ENCODE measurements around the gene CTNNA2. TPM values are rescaled to one million over a fixed set of nuclear protein-coding genes. Genes with fewer than 3 reads are reported as not detected.

Gene CTNNA2
- total RNA-seq, 1 experiment from 2014 or later = 0.54 TPM

DNA sequence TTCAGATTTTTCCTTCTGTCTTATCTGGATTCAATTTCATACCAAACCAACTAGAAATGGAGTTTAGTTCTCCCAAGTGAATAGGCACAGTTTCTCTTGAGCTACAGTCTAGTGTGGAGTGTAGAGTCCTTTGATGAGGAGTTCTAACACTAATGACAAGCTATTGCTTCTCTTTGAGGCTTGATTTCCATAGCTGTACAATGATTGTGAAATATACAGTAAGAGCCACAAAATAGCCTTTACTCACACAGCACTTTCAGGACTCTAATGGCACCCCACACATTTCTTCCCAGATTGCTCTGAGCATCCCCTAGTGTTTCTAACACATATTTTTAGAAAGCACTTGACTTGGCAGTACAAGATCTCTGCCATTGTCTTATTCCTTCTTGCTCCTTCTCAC is 638.4 kb downstream of the CTNNA2 start:
- ChIA-PET CTCF (no interaction called here), POLR2A (no interaction called here)
- no peak overlapping the region for H3K4me3 ChIP-seq (ENCODE audit: low read depth in 2 of 2, low read length in 2 of 2)
- no peak overlapping the region for H3K27ac ChIP-seq (ENCODE audit: low read length)
- no peak for DNase-seq (ENCODE audit: low read depth, low spot score)
- in situ Hi-C loops (cut with HindIII; ENCODE audit: low pct_unique_long_range_greater_than_20kb, low sequenced_read_pairs) = no loop called here
- H3K36me3 ChIP-seq (ENCODE audit: control insufficient read depth, insufficient read depth, low read length) = no peaks in the 10 kb centered on the region
- no peaks in the 10 kb centered on the region for H3K27me3 ChIP-seq (ENCODE audit: control insufficient read depth, insufficient read depth, low read length)
- intact Hi-C loops (cut with micrococcal nuclease; ENCODE audit: unreplicated experiment) = no loop called here
- ATAC-seq = no peak
- no peaks in the 10 kb centered on the region for H3K4me1 ChIP-seq (ENCODE audit: control insufficient read depth, insufficient read depth, low read length)
- BruUV-seq (replicated peaks) = no TSS peak
- no peaks in the 10 kb centered on the region for H3K9me3 ChIP-seq (ENCODE audit: control insufficient read depth, insufficient read depth, low read depth, low read length)
- TF ChIP-seq SIN3A (IDR thresholded peaks at IDR 0.05; ENCODE audit: borderline replicate concordance, insufficient read depth, low read depth, low read length) (no peak), TCF7L2 (IDR thresholded peaks at IDR 0.05; ENCODE audit: low read depth, low read length) (no peak), POLR2AphosphoS5 (IDR thresholded peaks at IDR 0.05; ENCODE audit: low read depth, low read length) (no peak)
- TF ChIP-seq, protein P1, sequence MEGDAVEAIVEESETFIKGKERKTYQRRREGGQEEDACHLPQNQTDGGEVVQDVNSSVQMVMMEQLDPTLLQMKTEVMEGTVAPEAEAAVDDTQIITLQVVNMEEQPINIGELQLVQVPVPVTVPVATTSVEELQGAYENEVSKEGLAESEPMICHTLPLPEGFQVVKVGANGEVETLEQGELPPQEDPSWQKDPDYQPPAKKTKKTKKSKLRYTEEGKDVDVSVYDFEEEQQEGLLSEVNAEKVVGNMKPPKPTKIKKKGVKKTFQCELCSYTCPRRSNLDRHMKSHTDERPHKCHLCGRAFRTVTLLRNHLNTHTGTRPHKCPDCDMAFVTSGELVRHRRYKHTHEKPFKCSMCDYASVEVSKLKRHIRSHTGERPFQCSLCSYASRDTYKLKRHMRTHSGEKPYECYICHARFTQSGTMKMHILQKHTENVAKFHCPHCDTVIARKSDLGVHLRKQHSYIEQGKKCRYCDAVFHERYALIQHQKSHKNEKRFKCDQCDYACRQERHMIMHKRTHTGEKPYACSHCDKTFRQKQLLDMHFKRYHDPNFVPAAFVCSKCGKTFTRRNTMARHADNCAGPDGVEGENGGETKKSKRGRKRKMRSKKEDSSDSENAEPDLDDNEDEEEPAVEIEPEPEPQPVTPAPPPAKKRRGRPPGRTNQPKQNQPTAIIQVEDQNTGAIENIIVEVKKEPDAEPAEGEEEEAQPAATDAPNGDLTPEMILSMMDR (IDR thresholded peaks at IDR 0.05) = no peak
- TF ChIP-seq, protein P2, sequence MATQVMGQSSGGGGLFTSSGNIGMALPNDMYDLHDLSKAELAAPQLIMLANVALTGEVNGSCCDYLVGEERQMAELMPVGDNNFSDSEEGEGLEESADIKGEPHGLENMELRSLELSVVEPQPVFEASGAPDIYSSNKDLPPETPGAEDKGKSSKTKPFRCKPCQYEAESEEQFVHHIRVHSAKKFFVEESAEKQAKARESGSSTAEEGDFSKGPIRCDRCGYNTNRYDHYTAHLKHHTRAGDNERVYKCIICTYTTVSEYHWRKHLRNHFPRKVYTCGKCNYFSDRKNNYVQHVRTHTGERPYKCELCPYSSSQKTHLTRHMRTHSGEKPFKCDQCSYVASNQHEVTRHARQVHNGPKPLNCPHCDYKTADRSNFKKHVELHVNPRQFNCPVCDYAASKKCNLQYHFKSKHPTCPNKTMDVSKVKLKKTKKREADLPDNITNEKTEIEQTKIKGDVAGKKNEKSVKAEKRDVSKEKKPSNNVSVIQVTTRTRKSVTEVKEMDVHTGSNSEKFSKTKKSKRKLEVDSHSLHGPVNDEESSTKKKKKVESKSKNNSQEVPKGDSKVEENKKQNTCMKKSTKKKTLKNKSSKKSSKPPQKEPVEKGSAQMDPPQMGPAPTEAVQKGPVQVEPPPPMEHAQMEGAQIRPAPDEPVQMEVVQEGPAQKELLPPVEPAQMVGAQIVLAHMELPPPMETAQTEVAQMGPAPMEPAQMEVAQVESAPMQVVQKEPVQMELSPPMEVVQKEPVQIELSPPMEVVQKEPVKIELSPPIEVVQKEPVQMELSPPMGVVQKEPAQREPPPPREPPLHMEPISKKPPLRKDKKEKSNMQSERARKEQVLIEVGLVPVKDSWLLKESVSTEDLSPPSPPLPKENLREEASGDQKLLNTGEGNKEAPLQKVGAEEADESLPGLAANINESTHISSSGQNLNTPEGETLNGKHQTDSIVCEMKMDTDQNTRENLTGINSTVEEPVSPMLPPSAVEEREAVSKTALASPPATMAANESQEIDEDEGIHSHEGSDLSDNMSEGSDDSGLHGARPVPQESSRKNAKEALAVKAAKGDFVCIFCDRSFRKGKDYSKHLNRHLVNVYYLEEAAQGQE (IDR thresholded peaks at IDR 0.05; ENCODE audit: insufficient read depth in 1 of 2, low read depth in 2 of 2, low read length in 1 of 2) = no peak

DNA sequence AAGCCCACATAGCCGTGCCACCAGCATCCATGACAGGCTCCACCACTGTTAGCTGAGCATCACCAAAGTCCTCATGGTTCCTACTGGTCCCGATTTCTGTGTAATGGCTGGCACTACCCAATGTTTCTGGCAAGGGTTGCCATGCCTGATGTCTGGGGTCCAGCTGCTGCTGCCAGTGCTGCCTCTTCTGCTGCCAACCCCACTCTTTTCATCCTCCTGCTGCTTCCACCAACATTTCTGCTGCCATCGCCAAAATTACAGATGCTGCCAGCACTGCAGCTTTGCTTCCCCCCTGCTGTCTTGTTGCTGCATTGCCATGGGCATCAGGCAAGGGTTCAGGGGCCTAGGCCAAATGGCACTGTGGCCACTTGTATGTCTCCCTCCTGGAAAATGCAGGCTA is 638.8 kb downstream of the CTNNA2 start:
- POLR2A ChIA-PET = no interaction called here
- H3K36me3 ChIP-seq (ENCODE audit: control insufficient read depth, insufficient read depth, low read length) = no peaks in the 10 kb centered on the region
- no peaks in the 10 kb centered on the region for H3K4me1 ChIP-seq (ENCODE audit: control insufficient read depth, insufficient read depth, low read length)
- H3K27me3 ChIP-seq (ENCODE audit: control insufficient read depth, insufficient read depth, low read length) = no peaks in the 10 kb centered on the region
- no TSS peak for BruUV-seq (replicated peaks)
- TF ChIP-seq POLR2AphosphoS5 (IDR thresholded peaks at IDR 0.05; ENCODE audit: low read depth, low read length) (no peak), TCF7L2 (IDR thresholded peaks at IDR 0.05; ENCODE audit: low read depth, low read length) (no peak), SIN3A (IDR thresholded peaks at IDR 0.05; ENCODE audit: borderline replicate concordance, insufficient read depth, low read depth, low read length) (no peak)
- TF ChIP-seq, protein P2 (IDR thresholded peaks at IDR 0.05; ENCODE audit: insufficient read depth in 1 of 2, low read depth in 2 of 2, low read length in 1 of 2) = no peak
- TF ChIP-seq, protein P1 (IDR thresholded peaks at IDR 0.05) = no peak
- CTCF ChIA-PET = no interaction called here
- DNase-seq (ENCODE audit: low read depth, low spot score) (no peak), ATAC-seq (no peak)
- intact Hi-C loops (cut with micrococcal nuclease; ENCODE audit: unreplicated experiment) (no loop called here), in situ Hi-C loops (cut with HindIII; ENCODE audit: low pct_unique_long_range_greater_than_20kb, low sequenced_read_pairs) (no loop called here)
- H3K4me3 ChIP-seq (ENCODE audit: low read depth in 2 of 2, low read length in 2 of 2) = no peak overlapping the region
- no peaks in the 10 kb centered on the region for H3K9me3 ChIP-seq (ENCODE audit: control insufficient read depth, insufficient read depth, low read depth, low read length)
- H3K27ac ChIP-seq (ENCODE audit: low read length) = no peak overlapping the region

All from Panc1 (cell line).